Nephron (organoid): ENCODE data around the gene PPP1R18.
"Not testable (repeated sequence)": the region's sequence is repeated elsewhere in the genome, so short reads cannot be mapped to it uniquely, and the experiment has no call there.

Experiments
- H3K27ac Mint-ChIP-seq, 3 experiments: 2 replicates each; pipeline ENCODE4 v1.8.0; 2020; ENCODE audit warnings: mixed read lengths in 3 of 3, mild to moderate bottlenecking in 2 of 3, moderate library complexity in 1 of 3
- H3K27me3 Mint-ChIP-seq: 2 replicates; pipeline ENCODE4 v1.8.0; 2021; ENCODE audit warnings: low read depth, mild to moderate bottlenecking, moderate library complexity, mixed read lengths
- H3K36me3 Mint-ChIP-seq: 2 replicates; pipeline ENCODE4 v1.8.0; 2020; ENCODE audit warnings: low read depth, mixed read lengths
- H3K4me1 Mint-ChIP-seq: 2 replicates; pipeline ENCODE4 v1.8.0; 2020; ENCODE audit warnings: mixed read lengths
- H3K4me3 Mint-ChIP-seq, 3 experiments: 2 replicates each; pipeline ENCODE4 v1.8.0; 2020; ENCODE audit warnings: mild to moderate bottlenecking in 3 of 3, mixed read lengths in 3 of 3, moderate library complexity in 2 of 3
- H3K9me3 Mint-ChIP-seq: 2 replicates; pipeline ENCODE4 v1.8.0; 2020; ENCODE audit warnings: mixed read lengths
- CTCF ChIP-seq, 3 experiments: fragments of 200-600 bp; sonication (generic); IDR thresholded peaks; one replicate each; pipeline ENCODE4 v1.5.0; 2021; ENCODE audit warnings: antibody characterized with exemption in 3 of 3; ENCODE audit not compliant: unreplicated experiment in 3 of 3

The PPP1R18 gene

GRCh38 chr6:30719356-30719755 is 32.9 kb upstream of the PPP1R18 start:
- no peaks in the 10 kb centered on the region for H3K27me3 Mint-ChIP-seq
- H3K4me1 Mint-ChIP-seq, result peaks cover 55% of the 10 kb centered on the region
- no peaks in the 10 kb centered on the region for H3K9me3 Mint-ChIP-seq
- peak overlapping the region; percentile 97 to 99 (median 99) for H3K27ac Mint-ChIP-seq
- H3K36me3 Mint-ChIP-seq, result peaks cover 43% of the 10 kb centered on the region
- H3K4me3 Mint-ChIP-seq, result peak overlapping the region; percentile 99
- no peak for TF ChIP-seq CTCF (IDR thresholded peaks at IDR 0.05; ENCODE audit: unreplicated experiment in 3 of 3)

DNA sequence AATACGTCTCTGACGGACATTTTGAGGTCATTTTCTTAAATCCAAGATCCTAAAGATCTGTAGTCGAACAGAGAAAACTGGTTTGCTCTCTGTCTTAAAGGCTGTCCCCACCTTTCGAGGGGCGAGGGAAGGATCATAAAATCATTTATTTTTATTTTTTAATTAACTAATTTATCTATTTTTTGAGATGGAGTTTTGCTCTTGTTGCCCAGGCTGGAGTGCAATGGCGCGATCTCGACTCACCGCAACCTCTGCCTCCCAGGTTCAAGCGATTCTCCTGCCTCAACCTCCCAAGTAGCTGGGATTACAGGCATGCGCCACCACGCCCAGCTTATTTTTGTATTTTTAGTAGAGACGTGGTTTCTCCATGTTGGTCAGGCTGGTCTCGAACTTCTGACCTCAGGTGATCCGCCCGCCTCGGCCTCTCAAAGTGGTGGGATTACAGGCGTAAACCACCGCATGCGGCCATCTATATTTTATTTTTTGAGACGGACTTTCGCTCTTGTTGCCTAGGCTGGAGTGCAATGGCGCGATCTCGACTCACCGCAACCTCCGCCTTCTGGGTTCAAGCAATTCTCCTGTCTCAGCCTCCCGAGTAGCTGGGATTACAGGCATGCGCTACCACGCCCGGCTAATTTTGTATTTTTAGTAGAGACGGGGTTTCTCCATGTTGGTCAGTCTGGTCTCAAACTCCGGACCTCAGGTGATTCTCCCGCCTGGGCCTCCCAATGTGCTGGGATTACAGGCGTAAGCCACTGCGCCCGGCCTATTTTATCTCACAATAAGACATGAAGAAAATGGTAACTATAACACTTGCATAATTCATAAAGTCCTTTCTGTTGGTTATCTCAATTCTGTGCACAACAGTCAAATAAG is 31.6 kb upstream of the PPP1R18 start:
- Mint-ChIP-seq H3K27ac (peak overlapping the region; percentile 100), H3K4me3 (peak overlapping the region; percentile 99), H3K4me1 (peaks cover 43% of the 10 kb centered on the region), H3K36me3 (peaks cover 39% of the 10 kb centered on the region)
- peak in 1 of 3 experiments; percentile 5 for TF ChIP-seq CTCF (IDR thresholded peaks at IDR 0.05; ENCODE audit: unreplicated experiment in 3 of 3)
- H3K27me3 Mint-ChIP-seq, H3K9me3 Mint-ChIP-seq: not testable (repeated sequence)

- no peaks in the 10 kb centered on the region for H3K9me3 Mint-ChIP-seq
- H3K27me3 Mint-ChIP-seq, result no peaks in the 10 kb centered on the region
- H3K4me3 Mint-ChIP-seq, result peak within 1 kb of the TSS; percentile 93 to 95 (median 94)
- peak; percentile 20 to 38 (median 28) for TF ChIP-seq CTCF (IDR thresholded peaks at IDR 0.05; ENCODE audit: unreplicated experiment in 3 of 3)
- peak within 1 kb of the TSS; percentile 100 for H3K27ac Mint-ChIP-seq
- H3K36me3 Mint-ChIP-seq, result peaks cover 39% of the 10 kb centered on the region
- peaks cover 35% of the 10 kb centered on the region for H3K4me1 Mint-ChIP-seq
Observed at GRCh38 chr6:30717129-30717844, 30.8 kb upstream of the PPP1R18 start, which contains the start of gene MDC1. MDC1 (minus strand) TSS chr6:30717281; CDS start chr6:30715175, 2,106 bp downstream.

- H3K4me3 Mint-ChIP-seq, result peak overlapping the region; percentile 93 to 95 (median 94)
- H3K27me3 Mint-ChIP-seq, result no peaks in the 10 kb centered on the region
Observed at GRCh38 chr6:30716879-30717128, 30.4 kb upstream of the PPP1R18 start.

DNA sequence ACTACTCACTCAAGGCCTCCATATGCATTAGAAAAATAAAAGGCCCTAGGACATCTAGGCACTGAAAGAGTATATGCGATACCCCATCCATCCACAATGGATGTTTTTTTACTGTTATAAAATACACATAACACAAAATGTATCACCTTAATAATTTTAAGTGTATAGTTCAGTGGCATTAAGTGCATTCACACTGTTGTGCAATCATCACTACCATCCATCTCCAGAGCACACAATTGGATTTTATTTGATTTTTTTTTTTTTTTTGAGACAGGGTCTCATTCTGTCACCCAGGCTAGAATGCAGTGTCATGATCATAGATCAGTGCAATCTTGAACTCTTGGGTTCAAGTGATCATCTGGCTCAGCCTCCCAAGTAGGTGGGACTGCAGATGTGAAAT is 27.8 kb upstream of the PPP1R18 start:
- Mint-ChIP-seq H3K27me3 (no peaks in the 10 kb centered on the region), H3K27ac (no peak overlapping the region), H3K36me3 (peaks cover 52% of the 10 kb centered on the region), H3K4me3 (no peak overlapping the region), H3K9me3 (no peaks in the 10 kb centered on the region), H3K4me1 (peaks cover 26% of the 10 kb centered on the region)
- TF ChIP-seq CTCF (IDR thresholded peaks at IDR 0.05; ENCODE audit: unreplicated experiment in 3 of 3), result no peak

More at GRCh38 chr6:30716879-30717128, 30.4 kb upstream of the PPP1R18 start:
- peak overlapping the region; percentile 100 for H3K27ac Mint-ChIP-seq
- no peaks in the 10 kb centered on the region for H3K9me3 Mint-ChIP-seq
- H3K4me1 Mint-ChIP-seq, result peaks cover 34% of the 10 kb centered on the region
- TF ChIP-seq CTCF (IDR thresholded peaks at IDR 0.05; ENCODE audit: unreplicated experiment in 3 of 3), result no peak
- H3K36me3 Mint-ChIP-seq, result peaks cover 40% of the 10 kb centered on the region
